Esophagus muscularis mucosa (tissue), 4 donors: Measurements from ENCODE around the gene FRAS1.

ENCODE experiments used
- EP300 ChIP-seq: sonication (generic); formaldehyde crosslinking; IDR thresholded peaks from one replicate; pipeline ENCODE4 v1.6.1; 2017; ENCODE audit warnings: antibody characterized with exemption
- POLR2A ChIP-seq: fragments of 450-650 bp; IDR thresholded peaks from one replicate; pipeline ENCODE4 v1.6.1; 2017; ENCODE audit warnings: antibody characterized with exemption, moderate library complexity, mild to moderate bottlenecking, low read depth
- POLR2AphosphoS5 ChIP-seq, 2 donors: sonication (generic); formaldehyde crosslinking; IDR thresholded peaks; one replicate each; pipeline ENCODE4 v1.6.1; 2017; ENCODE audit warnings: antibody characterized with exemption in 2 of 2
- TF ChIP-seq, protein P1 (sequence below), 3 experiments: fragments of 200-600 bp in 2 of 3; fragments of 450-650 bp in 1 of 3; sonication (generic) in 2 of 3; IDR thresholded peaks; one replicate each; pipeline ENCODE4 v1.5.1; 2017 to 2019; ENCODE audit warnings: antibody characterized with exemption in 3 of 3, mild to moderate bottlenecking in 2 of 3, moderate library complexity in 1 of 3

DNA sequence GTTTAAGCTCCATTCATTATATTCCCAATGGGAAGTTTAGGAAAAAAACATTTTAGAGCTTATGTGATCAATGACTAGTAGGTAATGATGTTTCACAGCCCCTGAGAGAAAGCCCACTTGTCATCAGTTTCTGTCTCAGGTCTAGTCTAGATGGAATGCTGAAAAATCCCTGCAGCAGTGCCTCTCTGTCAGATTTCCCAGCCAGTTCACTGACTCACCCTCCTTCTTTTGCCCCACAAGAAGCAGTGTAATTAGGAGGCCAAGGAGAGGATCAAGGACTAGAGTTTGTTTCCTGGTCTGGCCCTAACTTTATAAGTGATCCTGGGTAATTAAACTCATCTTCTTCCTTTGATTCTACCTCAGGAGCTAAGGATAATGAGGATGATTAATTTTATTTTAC lies 375.8 kb downstream of the FRAS1 start:
- TF ChIP-seq, protein P1, sequence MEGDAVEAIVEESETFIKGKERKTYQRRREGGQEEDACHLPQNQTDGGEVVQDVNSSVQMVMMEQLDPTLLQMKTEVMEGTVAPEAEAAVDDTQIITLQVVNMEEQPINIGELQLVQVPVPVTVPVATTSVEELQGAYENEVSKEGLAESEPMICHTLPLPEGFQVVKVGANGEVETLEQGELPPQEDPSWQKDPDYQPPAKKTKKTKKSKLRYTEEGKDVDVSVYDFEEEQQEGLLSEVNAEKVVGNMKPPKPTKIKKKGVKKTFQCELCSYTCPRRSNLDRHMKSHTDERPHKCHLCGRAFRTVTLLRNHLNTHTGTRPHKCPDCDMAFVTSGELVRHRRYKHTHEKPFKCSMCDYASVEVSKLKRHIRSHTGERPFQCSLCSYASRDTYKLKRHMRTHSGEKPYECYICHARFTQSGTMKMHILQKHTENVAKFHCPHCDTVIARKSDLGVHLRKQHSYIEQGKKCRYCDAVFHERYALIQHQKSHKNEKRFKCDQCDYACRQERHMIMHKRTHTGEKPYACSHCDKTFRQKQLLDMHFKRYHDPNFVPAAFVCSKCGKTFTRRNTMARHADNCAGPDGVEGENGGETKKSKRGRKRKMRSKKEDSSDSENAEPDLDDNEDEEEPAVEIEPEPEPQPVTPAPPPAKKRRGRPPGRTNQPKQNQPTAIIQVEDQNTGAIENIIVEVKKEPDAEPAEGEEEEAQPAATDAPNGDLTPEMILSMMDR (IDR thresholded peaks at IDR 0.05) = no peak
- TF ChIP-seq POLR2A = no peak
- no peak for TF ChIP-seq POLR2AphosphoS5 (IDR thresholded peaks at IDR 0.05)
- no peak for TF ChIP-seq EP300
